Upper lobe of left lung (tissue), 4 donors: ENCODE data around the gene TMEM126B.

Source experiments
- CTCF ChIP-seq, 6 experiments: fragments of 450-650 bp in 4 of 6; fragments of 200-600 bp in 2 of 6; sonication (generic) in 2 of 6; IDR thresholded peaks; one replicate each; pipeline ENCODE4 v1.5.1; 2016 to 2019; ENCODE audit warnings: antibody characterized with exemption in 6 of 6
- EP300 ChIP-seq, 4 donors: sonication (generic); formaldehyde crosslinking; IDR thresholded peaks; one replicate each; pipeline ENCODE4 v1.5.1; 2017; ENCODE audit warnings: antibody characterized with exemption in 4 of 4, control low read depth in 2 of 4
- POLR2A ChIP-seq, 4 donors: fragments of 450-650 bp; IDR thresholded peaks; one replicate each; pipeline ENCODE4 v1.5.1; 2016 to 2017; ENCODE audit warnings: antibody characterized with exemption in 4 of 4, mild to moderate bottlenecking in 2 of 4

GRCh38 chr11:85652786-85653447, 24.5 kb downstream of the TMEM126B start:
- no peak for TF ChIP-seq POLR2A (IDR thresholded peaks at IDR 0.05)
- no peak for TF ChIP-seq CTCF (IDR thresholded peaks at IDR 0.05)
- no peak for TF ChIP-seq EP300 (IDR thresholded peaks at IDR 0.05)
